ENCODE results near the gene FOXN1. TPM values are rescaled to one million over a fixed set of nuclear protein-coding genes. Genes with fewer than 3 reads are reported as not detected.
"Not testable (repeated sequence)": the region's sequence is repeated elsewhere in the genome, so short reads cannot be mapped to it uniquely, and the experiment has no call there.

FOXN1 gene
- total RNA-seq, 1 donor from 2014 or later = not detected

DNA sequence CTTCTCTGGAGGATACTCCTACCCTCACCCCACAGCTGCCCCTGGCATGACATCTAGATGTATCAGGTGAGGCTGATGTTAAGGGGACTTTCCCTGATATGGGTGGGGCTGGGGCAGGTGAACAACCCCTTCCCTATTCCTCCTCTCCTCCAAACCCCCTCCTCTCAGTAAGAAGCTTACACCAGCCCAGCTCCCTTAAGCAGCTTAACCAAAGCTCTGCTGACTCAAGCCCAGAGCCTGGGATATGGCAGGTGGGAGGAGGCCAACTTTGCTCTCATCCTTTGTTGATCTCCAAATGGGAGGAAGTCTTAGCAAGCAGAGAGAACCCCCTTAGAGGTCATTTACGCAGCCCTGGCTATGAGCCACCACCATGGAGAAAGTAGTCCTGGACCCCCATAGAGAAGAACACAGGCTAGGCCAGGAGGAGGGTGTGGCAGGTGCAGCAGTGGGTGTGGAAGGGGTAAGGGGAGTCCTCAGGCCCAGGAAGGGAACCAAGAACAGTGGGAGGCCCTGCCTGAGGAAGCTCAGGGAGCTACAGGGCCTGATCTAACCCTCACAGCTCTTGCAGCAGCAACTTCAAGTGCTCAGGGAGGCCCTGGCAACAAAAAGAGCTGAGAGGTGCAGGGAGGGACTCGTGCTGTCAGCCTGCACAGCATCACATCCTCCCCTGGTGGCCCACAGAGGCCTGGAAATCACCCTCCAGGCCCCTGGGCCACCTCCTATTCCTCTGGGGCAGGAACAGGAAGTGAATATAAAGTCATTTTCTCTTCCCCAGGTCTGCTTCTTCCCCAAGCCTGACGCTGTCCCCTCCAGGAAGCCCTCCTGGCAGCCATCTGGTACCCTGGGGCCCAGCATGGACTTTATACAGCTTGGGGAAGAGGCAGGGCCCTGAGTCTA, 43.3 kb downstream of the FOXN1 start:
- DNase-seq = no peak

DNA sequence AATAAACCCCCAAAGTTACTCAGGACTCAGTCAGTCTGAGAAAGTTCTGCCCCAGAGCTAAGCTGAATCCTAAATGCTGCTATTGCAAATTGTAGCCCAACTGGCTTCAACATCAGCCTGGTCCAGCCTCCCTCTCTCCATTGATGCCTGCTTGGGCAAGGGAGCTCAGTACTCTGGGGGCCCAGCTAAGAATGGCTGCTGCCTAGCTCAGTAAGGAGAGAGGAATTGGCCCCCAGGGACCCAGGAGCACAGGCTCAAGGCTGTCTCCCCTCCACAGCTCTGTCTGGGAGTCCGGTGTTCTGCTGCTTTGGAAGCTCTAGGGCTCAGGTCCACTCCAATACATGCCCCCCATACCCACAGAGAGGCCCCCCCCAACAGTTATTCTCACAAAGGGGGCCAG, 44.7 kb downstream of the FOXN1 start:
- DNase-seq = no peak

DNA sequence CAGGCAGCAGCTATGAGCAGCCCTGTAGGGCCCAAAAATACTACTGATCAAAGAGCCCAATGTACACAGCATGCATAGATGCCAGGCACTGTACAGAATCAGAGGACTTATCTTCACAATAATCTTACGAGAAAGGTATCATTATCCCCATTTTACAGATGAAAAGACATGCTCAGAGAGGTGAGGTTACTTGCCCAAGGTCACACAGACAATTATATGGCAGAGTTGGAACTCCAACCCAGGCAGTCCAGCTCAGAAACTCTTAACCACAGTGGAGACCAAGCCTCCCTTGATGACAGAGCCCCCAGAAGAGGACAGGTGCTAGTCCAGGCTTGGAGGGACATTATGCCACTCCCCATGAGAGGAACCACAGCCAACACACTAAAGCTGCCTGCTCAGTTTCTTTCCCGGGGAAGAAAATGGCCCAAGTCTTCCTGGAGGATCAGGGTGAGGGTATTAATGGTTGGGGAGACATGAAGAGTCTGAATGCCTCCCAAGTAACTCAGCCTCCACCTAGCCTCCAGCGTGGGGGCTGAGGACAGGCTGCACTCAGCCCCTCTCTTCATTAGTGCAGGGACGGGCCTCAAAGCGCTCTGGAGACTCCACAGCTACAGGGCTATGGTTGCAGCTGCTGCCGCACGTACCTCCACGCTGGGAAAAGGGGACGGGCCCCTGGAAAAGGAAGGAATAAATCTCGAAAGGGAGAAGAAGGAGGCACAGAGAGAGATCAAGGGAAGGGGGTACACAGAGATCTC, 45.5 kb downstream of the FOXN1 start:
- peak; percentile 35 for DNase-seq

DNA sequence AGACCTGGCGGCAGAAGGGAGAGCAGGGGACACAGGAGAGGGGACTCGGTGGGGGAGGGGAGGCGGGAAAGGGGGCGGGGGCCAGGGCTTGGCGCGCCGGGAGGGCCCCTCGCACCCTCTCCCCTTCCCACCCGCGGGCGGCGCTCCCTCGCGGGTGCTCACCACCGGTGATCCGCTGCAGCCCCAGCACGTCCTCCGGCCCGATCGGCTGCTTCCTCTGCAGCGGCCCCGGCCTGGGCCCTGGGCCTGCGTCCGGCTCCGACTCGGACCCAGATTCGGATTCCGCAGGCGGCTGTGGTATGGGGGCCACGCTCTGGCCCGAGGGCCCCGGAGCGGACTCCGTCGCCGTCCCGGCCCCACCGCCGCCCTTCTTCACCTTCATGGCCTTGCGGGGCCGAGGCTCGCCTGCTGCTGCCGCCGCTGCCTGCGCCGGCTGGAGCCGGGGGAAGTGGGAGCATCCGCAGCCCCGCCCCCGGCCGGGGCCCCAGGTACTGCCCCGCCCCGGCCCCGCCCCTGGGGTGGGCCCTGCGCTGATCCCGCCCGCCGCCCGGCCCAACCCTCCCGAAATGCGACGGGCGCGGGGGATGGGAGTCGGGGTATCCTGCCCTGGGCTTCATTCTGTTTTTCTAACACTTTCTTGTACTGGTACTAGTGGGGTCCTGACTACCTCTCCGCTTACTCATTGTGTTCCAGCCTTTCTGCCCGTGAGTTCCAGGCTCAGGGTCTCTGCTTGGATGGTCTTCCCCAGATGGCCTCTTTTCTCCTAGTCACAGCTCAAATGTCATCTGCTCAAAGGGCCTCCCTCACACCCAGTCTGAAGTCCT, 46.2 kb downstream of the FOXN1 start, which contains the start of gene UNC119:
TSS of gene UNC119 (minus strand) at position 449 of the 824 bp plus-strand sequence. CDS start at position 382, 67 bp downstream.
- DNase-seq = peak; percentile 69

DNA sequence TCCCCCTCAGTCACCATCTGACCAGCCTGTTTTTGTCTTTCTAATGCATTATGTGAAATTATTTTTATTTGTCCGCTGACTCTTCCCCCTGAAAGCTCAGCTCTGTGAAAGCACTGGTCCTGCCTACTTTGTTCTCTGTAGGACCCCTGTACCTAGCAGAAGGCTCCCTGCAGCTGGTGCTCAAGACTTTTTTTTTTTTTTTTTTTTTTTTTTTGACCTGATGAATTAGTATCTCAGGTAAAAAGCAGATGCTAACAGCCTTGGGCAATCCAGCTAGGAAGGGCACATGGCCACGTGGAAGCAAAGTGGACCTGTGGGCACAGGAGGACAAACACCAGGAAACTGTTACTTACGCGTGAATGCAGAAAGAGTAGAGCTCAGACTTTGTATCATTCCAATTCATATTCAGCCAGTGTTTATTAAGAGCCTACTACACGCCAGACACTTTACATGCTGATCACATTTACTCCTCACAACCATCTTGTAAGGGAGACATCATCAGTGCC, 46.9 kb downstream of the FOXN1 start:
- DNase-seq = no peak

DNA sequence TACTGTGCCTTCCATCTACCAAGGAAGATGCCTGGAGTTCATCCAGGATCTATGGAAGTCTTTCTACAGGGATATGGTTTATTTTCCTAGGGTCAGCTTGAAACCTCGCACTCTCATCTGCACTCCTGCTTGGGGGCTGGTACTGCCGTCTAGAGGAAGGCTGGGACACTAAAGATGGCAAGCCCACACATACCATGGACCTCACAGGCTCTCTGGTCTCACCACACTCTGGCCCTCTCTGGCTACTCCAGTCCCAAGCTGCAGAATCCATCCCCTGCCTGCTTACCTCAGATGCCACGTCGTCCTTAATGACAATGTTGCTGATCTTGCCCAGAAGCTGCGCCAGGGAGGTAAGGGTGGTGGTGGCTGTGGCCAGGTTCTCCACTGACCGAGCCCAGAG, 48.4 kb downstream of the FOXN1 start:
- no peak for DNase-seq

DNA sequence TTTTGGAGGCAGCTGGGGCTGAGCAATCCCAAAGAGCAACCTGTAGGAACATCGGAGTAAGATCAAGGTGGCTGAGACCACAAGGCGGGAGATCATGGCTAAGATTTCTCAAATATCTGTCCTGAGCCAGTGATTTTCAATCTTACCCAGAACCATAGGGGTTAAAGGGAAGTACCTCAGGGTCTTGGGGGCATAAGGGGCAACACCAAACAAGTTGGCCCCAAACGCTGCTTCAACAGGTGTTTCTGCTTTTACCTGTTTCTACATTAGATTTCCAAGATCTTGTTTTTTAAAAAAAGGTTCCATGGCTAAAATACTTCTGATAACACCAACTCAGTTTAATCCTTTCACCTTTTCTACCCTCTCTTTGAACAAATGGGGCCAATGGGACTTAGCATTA, 48.9 kb downstream of the FOXN1 start:
- no peak for DNase-seq

DNA sequence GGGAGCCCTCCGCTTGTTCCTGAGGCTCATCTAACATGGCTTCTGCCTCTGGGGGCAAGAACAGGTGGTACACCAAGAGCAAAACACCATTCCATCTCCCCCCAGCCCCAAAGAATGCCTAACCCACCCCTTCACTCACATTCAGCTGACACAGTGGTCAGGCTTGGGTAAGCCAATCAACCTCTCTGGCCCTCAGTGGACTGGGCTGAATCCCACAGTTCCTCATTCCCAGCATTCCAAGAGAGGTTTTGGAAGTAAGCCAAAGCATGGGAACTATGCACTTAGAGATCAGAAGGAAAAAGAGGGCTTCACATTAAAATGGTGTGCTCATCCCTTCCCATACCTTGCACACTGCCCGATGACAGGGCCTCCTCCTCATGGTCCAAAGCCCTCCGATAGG, 57.3 kb downstream of the FOXN1 start:
- peak; percentile 48 for DNase-seq

DNA sequence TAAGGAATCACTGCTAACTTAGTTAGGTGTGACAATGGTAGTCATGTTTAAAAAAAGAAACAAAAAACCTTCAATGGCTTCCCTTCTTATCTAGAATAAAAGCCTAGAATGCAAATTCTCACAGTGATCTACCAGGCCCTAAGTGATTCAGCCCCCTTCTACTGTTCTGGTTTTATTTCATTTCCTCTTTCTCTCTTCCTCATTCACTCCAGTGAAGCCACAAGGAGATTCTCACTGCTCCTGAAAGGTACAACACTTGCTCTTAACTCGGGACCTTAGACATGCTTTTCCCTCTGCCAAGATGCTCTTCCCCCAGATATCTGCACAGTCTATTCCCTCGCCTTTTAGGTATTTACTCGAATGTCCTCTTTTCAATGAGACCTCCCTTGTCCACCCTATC, 61.5 kb downstream of the FOXN1 start:
- no peak for DNase-seq

DNA sequence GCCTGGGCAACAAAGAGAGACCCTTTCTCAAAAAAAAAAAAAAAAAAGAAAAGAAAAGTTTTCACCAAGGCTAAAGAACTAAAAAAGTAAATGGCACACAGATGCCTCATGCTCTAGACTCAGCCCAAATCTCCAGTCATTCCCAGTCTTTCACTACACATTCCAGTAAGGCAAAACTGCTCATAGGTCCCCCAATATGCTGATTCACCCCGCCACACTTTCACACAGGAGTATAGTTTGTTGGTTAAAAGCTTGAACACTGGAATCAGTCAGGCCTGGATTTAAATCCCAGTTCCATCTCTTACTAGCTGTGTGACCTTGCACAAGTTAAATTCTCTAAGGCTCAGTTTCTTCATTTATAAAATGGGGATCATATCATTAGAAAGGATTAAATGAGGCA, 63.3 kb downstream of the FOXN1 start:
- no peak for DNase-seq

DNA sequence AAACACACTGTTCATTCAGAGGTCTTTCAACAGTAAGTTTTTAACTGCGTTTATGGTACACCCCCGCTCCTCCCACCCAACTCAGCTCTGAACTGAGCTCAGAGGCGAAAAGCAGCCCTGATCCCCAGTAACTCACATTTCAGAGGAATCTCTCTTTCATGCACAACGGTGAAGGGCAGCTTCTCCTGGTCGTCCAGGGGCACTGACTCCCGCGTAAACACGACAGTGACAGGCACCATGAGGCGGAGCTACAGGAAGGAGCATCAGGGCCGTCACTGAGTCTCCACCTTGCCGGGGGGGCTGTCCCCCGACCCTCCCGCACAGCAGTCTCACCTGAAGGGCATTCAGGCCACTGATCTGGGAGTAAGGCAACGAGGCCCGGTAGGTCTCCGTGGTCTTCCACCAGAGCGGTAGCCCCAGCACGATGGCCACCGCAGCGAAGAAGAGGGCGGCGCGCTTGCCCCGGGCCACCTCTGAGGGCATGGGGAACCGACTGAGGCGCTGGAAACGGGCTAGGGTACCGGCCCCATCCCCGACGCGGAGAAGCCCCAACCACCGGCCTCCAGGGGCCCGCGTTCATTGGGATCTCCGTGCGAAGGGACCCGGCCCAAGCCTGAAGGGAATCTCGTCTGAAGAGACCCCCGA, 64.7 kb downstream of the FOXN1 start:
- peak; percentile 40 for DNase-seq

DNA sequence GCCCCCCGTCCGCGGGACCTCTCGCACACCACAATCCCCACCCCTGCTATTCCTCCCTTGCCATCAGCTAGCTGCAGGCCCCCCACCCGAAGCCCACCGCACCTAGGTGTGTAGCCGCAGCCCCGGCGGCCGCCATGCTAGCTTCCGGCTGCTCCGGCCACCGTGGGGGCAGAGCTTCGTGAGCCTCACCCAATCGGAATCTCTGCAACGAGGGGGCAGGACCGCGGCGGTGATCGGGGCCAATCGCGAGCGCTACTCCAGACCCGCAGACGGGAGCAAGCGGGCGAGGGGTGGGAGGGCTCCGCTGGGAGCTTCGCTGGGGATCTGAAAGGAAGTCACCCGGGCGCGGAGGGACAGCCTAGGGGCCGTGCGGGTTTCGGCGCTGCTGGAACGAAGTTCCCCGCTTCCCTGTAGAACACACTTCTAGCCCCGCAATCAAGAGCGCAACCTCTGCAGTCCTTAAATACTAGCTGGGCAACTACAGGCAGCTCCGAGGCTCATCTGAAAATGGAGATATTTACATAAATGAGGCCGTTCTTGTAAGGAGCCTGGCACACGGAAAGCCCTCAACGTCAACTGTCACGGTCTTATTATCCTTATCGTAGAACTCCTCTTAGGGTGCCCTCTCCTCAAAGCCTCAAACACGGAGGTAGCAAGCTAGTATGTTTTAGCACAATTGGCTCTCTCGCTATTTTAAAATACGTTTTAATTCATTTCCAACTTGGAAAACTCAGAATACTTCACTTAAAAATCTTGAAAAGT, 65.4 kb downstream of the FOXN1 start, which contains the start of gene PIGS:
TSS of gene PIGS (minus strand) at position 164 of the 762 bp plus-strand sequence. CDS start at position 136, 28 bp downstream.
- DNase-seq = peak; percentile 94

DNA sequence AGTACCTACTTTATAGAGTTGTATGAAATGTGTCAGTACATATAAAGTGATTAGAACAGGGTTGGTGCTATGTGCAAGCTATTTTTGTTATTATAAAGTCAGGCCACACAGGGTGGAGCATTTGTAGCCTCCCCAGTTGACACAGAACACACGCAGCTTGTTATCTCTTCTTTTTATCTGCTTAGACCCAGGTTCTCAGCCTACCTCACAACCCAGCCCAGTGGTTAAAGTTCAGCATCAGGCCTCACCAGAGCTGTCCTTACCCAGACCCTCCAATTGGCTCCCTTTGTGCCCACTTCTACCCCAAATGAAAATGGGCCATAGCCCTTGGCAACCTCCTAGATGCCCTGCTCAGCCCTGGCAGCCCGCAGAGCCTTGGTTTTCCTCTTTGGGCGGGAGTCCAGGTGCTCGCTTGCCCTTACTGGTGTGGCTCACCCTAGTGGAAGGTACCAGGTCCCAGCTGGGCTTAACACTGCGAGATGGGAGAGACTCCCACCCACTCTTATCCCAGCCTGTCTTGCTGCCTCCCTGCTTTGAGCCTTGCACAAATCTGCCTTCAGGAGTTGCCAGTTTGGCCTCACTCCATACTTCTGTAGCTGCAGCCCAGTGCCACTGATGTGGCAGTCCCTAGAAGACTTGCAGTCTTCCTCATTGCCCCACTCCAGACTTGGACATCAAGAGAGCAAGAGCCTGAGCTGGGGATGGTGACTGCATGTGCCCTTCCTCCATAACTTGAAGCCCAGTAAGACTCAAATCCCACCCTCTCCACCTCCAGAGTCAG, 66.3 kb downstream of the FOXN1 start:
- no peak for DNase-seq

DNA sequence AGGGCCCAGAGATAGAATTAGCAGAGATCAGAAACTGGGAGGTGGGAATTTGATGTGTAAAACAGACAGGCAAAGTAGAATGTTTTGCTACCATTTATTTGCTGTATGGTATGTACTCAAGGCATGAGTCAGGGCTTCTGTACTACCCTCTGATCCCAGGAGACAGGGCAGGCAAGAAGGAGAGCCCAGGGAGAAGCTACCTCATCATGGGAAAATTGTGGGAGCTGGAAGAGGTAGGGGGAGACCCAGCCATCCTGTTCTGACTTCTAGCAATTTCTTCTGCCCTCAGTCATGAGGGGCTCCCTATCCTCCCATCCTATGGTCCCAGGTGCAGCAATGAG, 66.9 kb downstream of the FOXN1 start:
- DNase-seq = no peak

DNA sequence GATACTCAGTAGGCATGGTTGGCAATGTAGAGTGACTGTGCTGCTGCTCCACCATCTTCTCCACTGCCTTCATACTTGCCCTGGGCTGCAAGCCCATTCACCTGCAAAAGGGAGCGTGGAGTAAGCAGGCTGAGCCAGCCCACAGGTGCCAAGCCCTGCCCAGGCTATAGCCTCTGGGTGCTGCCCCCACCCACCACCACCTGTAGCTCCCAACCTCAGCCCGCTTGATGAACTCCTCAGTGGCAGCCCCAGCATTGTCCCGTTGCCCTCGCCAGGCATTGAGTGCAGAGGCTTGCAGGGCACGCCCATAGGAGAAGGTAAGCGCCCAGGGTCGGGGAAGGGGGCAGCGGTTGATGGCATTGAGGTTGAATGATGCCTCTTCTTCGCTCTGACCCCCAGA, 67.4 kb downstream of the FOXN1 start:
- DNase-seq = no peak

DNA sequence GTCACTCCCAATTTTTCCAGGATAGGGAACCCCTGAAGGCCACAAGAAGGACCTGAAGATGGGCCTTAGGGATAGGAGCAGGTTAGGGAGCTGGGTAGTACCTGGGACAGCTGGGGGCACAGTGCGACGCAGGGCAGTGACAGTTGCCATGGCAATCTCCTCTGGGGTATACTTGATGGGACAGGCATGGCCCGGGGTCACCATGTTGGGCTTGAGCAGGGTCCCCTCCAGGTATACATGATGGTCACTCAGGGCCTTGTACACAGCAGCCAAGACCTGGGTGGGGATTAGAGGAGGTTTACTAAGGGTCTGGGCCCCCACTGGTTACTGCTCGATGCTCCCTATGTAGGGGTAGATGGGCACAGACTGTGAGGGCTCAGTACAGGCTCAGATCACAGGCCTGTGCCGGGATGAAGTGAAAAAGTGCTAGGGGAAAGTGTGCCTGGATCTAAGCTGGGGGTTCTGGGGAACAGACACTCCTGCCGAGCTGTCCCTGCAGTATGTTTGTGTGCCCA, 67.9 kb downstream of the FOXN1 start:
- no peak for DNase-seq

DNA sequence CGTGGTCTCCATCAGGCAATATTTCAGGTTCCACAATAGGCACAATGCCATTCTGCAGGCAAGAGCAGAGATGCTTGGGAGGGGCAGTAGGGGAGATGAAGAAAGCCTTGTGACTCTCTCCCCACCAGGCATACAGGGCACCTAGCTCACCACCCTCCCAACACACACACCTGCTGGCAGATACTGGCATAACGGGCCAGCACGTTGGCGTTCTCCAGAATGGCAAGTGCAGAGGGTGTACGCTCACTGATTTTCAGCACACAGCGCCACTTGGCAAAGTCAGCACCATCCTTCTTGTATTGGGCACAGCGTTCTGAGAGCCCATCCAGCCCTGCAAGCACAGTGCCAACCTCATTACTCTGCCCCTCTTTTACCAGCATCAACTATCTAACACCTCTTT, 68.4 kb downstream of the FOXN1 start:
- DNase-seq = no peak

DNA sequence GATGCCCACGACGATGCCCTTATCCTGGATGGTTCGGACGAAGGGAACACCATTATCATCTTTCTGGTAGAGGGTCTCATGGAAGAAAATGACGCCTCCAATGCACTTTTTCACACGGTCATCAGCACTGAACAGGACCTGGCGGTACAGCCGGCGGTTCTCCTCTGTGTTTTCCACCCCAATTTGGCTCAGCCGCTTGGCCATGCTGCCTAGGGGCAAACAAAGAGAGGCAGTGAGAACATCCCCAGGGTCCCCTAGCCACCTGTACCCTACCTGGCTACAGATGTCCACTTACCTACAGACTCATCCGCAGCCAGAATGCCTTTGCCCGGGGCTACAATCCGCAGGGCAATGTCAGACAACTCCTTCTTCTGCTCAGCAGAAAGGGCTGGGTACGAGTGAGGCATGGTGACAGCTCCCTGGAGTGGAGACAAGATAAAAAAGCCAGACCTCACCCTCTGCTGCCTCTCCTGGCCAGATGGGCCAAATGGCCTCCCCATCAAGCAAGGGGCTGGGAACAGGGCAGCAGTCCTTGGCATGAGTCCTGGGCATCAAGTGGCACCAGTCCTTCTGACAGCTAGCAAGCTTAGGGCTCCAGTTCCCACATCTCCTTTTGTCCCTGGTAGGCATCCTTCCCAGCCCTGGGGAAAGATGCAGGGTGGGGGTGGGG, 69.1 kb downstream of the FOXN1 start:
- DNase-seq = no peak

DNA sequence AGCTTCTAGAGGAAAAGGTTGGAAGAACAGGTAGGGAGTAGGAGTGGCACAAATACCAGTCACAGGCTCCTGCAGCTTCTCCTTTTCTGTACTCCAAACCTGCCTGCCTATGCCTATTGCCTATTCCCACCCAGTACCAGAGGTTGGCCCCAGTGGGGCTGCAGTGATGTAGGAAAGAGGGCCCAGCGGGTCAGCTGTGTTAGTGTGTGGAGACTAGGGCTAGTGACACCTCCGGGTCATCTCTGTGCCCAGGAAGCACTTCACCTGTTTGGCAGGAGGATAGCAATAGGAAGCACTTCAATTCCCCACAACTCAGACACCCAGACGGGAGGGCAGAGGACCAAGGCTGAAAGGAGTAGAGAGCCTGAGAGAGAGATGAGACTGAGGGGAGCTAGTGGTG, 69.9 kb downstream of the FOXN1 start:
- not testable (repeated sequence) for DNase-seq
